Measurements from ENCODE around the gene LRRIQ1.

DNA sequence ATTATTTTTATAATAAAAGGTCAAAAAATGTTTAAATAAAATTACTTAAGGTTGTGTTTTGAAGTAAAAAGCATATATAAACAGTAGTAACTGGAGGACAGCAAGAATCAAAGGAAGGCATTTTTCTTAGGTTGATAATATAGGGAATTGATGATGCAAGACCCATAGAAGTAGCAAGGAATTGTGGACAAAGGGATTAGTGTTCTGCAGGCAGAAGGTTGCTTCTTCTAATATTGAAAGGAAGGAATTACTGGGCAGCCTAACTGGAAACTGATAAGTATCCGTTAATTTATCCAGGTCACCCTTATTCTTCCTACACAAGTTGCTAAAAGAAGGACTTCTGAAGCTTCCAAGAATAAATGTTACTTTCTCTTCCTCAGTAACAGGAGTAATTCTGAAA lies 189.3 kb downstream of the LRRIQ1 start:
- TF ChIP-seq ZNF223 (tag by site-specific recombination; IDR thresholded peaks at IDR 0.05) (no peak), YY2 (tag by site-specific recombination; IDR thresholded peaks at IDR 0.05) (no peak), ZBTB8A (tag by site-specific recombination; IDR thresholded peaks at IDR 0.05) (no peak), ZNF510 (tag by site-specific recombination; IDR thresholded peaks at IDR 0.05; ENCODE audit: insufficient replicate concordance) (no peak), ZNF341 (tag by site-specific recombination; IDR thresholded peaks at IDR 0.05; ENCODE audit: low read depth) (no peak), ZNF302 (tag by site-specific recombination; IDR thresholded peaks at IDR 0.05; ENCODE audit: low read depth) (no peak), ZNF169 (tag by site-specific recombination; IDR thresholded peaks at IDR 0.05) (no peak), OSR2 (tag by site-specific recombination; IDR thresholded peaks at IDR 0.05) (no peak)
- TF ChIP-seq, protein P1, sequence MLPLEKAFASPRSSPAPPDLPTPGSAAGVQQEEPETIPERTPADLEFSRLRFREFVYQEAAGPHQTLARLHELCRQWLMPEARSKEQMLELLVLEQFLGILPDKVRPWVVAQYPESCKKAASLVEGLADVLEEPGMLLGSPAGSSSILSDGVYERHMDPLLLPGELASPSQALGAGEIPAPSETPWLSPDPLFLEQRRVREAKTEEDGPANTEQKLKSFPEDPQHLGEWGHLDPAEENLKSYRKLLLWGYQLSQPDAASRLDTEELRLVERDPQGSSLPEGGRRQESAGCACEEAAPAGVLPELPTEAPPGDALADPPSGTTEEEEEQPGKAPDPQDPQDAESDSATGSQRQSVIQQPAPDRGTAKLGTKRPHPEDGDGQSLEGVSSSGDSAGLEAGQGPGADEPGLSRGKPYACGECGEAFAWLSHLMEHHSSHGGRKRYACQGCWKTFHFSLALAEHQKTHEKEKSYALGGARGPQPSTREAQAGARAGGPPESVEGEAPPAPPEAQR (tag by site-specific recombination; IDR thresholded peaks at IDR 0.05) = no peak
- TF ChIP-seq, protein P2, sequence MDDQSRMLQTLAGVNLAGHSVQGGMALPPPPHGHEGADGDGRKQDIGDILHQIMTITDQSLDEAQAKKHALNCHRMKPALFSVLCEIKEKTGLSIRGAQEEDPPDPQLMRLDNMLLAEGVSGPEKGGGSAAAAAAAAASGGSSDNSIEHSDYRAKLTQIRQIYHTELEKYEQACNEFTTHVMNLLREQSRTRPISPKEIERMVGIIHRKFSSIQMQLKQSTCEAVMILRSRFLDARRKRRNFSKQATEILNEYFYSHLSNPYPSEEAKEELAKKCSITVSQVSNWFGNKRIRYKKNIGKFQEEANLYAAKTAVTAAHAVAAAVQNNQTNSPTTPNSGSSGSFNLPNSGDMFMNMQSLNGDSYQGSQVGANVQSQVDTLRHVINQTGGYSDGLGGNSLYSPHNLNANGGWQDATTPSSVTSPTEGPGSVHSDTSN (CRISPR knock-in tag; IDR thresholded peaks at IDR 0.05) = no peak
- TF ChIP-seq, protein P3, sequence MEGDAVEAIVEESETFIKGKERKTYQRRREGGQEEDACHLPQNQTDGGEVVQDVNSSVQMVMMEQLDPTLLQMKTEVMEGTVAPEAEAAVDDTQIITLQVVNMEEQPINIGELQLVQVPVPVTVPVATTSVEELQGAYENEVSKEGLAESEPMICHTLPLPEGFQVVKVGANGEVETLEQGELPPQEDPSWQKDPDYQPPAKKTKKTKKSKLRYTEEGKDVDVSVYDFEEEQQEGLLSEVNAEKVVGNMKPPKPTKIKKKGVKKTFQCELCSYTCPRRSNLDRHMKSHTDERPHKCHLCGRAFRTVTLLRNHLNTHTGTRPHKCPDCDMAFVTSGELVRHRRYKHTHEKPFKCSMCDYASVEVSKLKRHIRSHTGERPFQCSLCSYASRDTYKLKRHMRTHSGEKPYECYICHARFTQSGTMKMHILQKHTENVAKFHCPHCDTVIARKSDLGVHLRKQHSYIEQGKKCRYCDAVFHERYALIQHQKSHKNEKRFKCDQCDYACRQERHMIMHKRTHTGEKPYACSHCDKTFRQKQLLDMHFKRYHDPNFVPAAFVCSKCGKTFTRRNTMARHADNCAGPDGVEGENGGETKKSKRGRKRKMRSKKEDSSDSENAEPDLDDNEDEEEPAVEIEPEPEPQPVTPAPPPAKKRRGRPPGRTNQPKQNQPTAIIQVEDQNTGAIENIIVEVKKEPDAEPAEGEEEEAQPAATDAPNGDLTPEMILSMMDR (tag by site-specific recombination; IDR thresholded peaks at IDR 0.05) = no peak
